ENCODE measurements around the gene CYP4F12.

GRCh38 chr19:15673176-15673654 lies 328 bp downstream of the CYP4F12 start:
- no peak for TF ChIP-seq CTCF (conservative IDR thresholded peaks at IDR 0.05; ENCODE audit: low read depth, low read length)
- TF ChIP-seq POLR2A (IDR thresholded peaks at IDR 0.05; ENCODE audit: low read depth, low read length), result no peak
- TF ChIP-seq BHLHE40 (IDR thresholded peaks at IDR 0.05; ENCODE audit: low read depth, low read length), result no peak
- no peak for TF ChIP-seq RCOR1 (IDR thresholded peaks at IDR 0.05; ENCODE audit: insufficient replicate concordance, low read length)
- no peak for TF ChIP-seq USF2 (IDR thresholded peaks at IDR 0.05; ENCODE audit: low read depth, low read length)
- TF ChIP-seq NFE2L2 (IDR thresholded peaks at IDR 0.05; ENCODE audit: low read depth, low read length), result no peak
- no peak for TF ChIP-seq CHD1 (IDR thresholded peaks at IDR 0.05; ENCODE audit: low read depth, low read length)
- TF ChIP-seq MAZ (IDR thresholded peaks at IDR 0.05; ENCODE audit: borderline replicate concordance, low read depth, low read length), result no peak
- no peak for TF ChIP-seq MAFK (IDR thresholded peaks at IDR 0.05; ENCODE audit: low read depth, low read length)
- no peak for TF ChIP-seq SMC3 (IDR thresholded peaks at IDR 0.05; ENCODE audit: low read depth, low read length)
- TF ChIP-seq ELK1 (IDR thresholded peaks at IDR 0.05; ENCODE audit: borderline replicate concordance, low read depth, low read length), result no peak
- no peak for TF ChIP-seq CEBPB (IDR thresholded peaks at IDR 0.05; ENCODE audit: low read depth, low read length)
- TF ChIP-seq RAD21 (IDR thresholded peaks at IDR 0.05; ENCODE audit: low read length), result no peak
- TF ChIP-seq RFX5 (IDR thresholded peaks at IDR 0.05; ENCODE audit: low read depth, low read length), result no peak

All from IMR-90 (cell line).